Fibroblast of villous mesenchyme (primary cell): ENCODE results near the gene ZNF281. TPM values are rescaled to one million over a fixed set of nuclear protein-coding genes. Genes with fewer than 3 reads are reported as not detected.

Experiments
- DNase-seq: peaks from one replicate; pipeline ENCODE4 v3.0.0-alpha.2; 2010; ENCODE audit warnings: low read depth
- H3K4me3 ChIP-seq: 2 replicates; pipeline ENCODE4 v1.5.1; 2011; ENCODE audit warnings: low read depth, mild to moderate bottlenecking, low read length
- CTCF ChIP-seq: IDR thresholded peaks from 2 replicates; pipeline ENCODE4 v1.5.1; 2012; ENCODE audit warnings: low read depth, mild to moderate bottlenecking, low read length; ENCODE audit not compliant: insufficient read depth
- total RNA-seq: library from RNA; depleted of rRNA; stranded (reverse); fragments of >200 nt; gene quantifications from 2 replicates; pipeline ENCODE4 v1.2.3, GENCODE V29; 2012

Gene ZNF281
- total RNA-seq, 1 donor = 48.8 TPM

- TF ChIP-seq CTCF = no peak
- H3K4me3 ChIP-seq = peak overlapping the region; percentile 36
- DNase-seq = peak; percentile 77
These were observed 27.8 kb upstream of the ZNF281 start for GRCh38 chr1:200437556-200438203.

- no peak for TF ChIP-seq CTCF
- H3K4me3 ChIP-seq = no peak overlapping the region
- DNase-seq = no peak
These were observed 27.3 kb upstream of the ZNF281 start for GRCh38 chr1:200437088-200437487.

- DNase-seq = no peak
- H3K4me3 ChIP-seq = no peak overlapping the region
- no peak for TF ChIP-seq CTCF
These were observed 26.6 kb upstream of the ZNF281 start for GRCh38 chr1:200436436-200436835.

GRCh38 chr1:200435200-200435780, 25.5 kb upstream of the ZNF281 start:
- H3K4me3 ChIP-seq = no peak overlapping the region
- DNase-seq = peak; percentile 40
- no peak for TF ChIP-seq CTCF

- no peak overlapping the region for H3K4me3 ChIP-seq
- no peak for TF ChIP-seq CTCF
- no peak for DNase-seq
These were observed 23.8 kb upstream of the ZNF281 start for GRCh38 chr1:200433586-200433985.

- no peak for DNase-seq
- no peak overlapping the region for H3K4me3 ChIP-seq
- no peak for TF ChIP-seq CTCF
These were observed 22.8 kb upstream of the ZNF281 start for GRCh38 chr1:200432586-200432985.

GRCh38 chr1:200429221-200429751, 19.4 kb upstream of the ZNF281 start:
- TF ChIP-seq CTCF = no peak
- DNase-seq = peak; percentile 73
- H3K4me3 ChIP-seq = no peak overlapping the region
